ENCODE data around the gene CLEC4G.

GRCh38 chr19:7706188-7706954 is 25.5 kb downstream of the CLEC4G start:
- TF ChIP-seq CTCF (IDR thresholded peaks at IDR 0.05) (no peak), POLR2A (IDR thresholded peaks at IDR 0.05) (no peak)
